Neuronal stem cell (in vitro differentiated cells): ENCODE data around the gene PHRF1.

Experiments used
- DNase-seq: peaks from one replicate; pipeline ENCODE4 v3.0.0-alpha.2; 2013; ENCODE audit warnings: low spot score
- H2AFZ ChIP-seq: one replicate; pipeline ENCODE4 v1.6.1; 2013; ENCODE audit warnings: mild to moderate bottlenecking, low read length, inconsistent platforms
- H2AK5ac ChIP-seq: 2 replicates; pipeline ENCODE4 v1.6.1; 2013; ENCODE audit warnings: low read depth, mild to moderate bottlenecking, inconsistent platforms, low read length, moderate library complexity, mixed read lengths
- H2BK120ac ChIP-seq: 2 replicates; pipeline ENCODE4 v1.6.1; 2013; ENCODE audit warnings: low read depth, mild to moderate bottlenecking, inconsistent platforms, low read length, moderate library complexity, mixed read lengths
- H2BK12ac ChIP-seq: one replicate; pipeline ENCODE4 v1.6.1; 2013; ENCODE audit warnings: low read length, inconsistent platforms
- H2BK15ac ChIP-seq: 2 replicates; pipeline ENCODE4 v1.6.1; 2013; ENCODE audit warnings: mild to moderate bottlenecking, low read length, inconsistent platforms, mixed read lengths
- H2BK5ac ChIP-seq: one replicate; pipeline ENCODE4 v1.6.1; 2013; ENCODE audit warnings: inconsistent platforms, mild to moderate bottlenecking, low read length, moderate library complexity
- H3K14ac ChIP-seq: one replicate; pipeline ENCODE4 v1.6.1; 2013; ENCODE audit warnings: low read length, inconsistent platforms
- H3K18ac ChIP-seq: 2 replicates; pipeline ENCODE4 v1.6.1; 2013; ENCODE audit warnings: low read length, inconsistent platforms
- H3K23ac ChIP-seq: 2 replicates; pipeline ENCODE4 v1.6.1; 2013; ENCODE audit warnings: low read depth, mild to moderate bottlenecking, mixed read lengths, low read length, inconsistent platforms; ENCODE audit not compliant: poor library complexity
- H3K27ac ChIP-seq: replicated peaks from 3 replicates; pipeline ENCODE4 v1.5.1; 2013; ENCODE audit warnings: low read length, inconsistent platforms
- H3K27me3 ChIP-seq, 3 experiments: 2 replicates each; pipeline ENCODE4 v1.6.1; 2013; ENCODE audit warnings: low read length in 3 of 3, mild to moderate bottlenecking in 2 of 3, inconsistent platforms in 1 of 3, low read depth in 1 of 3, mixed read lengths in 1 of 3, moderate library complexity in 1 of 3; ENCODE audit not compliant: control insufficient read depth in 3 of 3, insufficient read depth in 3 of 3
- H3K36me3 ChIP-seq, 2 donors: replicated peaks in 1 of 2; 2 replicates each; pipeline ENCODE4 v1.6.1; 2013; ENCODE audit warnings: low read length in 2 of 2; ENCODE audit not compliant: control insufficient read depth in 2 of 2, insufficient read depth in 2 of 2
- H3K4ac ChIP-seq: 2 replicates; pipeline ENCODE4 v1.6.1; 2013; ENCODE audit warnings: inconsistent platforms, mild to moderate bottlenecking, low read length, moderate library complexity
- H3K4me1 ChIP-seq, 2 donors: 1 replicate in 1 of 2; 2 replicates in 1 of 2; pipeline ENCODE4 v1.6.1; 2013; ENCODE audit warnings: low read length in 2 of 2, low read depth in 1 of 2; ENCODE audit not compliant: control insufficient read depth in 2 of 2, insufficient read depth in 1 of 2
- H3K4me2 ChIP-seq: one replicate; pipeline ENCODE4 v1.6.1; 2013; ENCODE audit warnings: mild to moderate bottlenecking, low read length, inconsistent platforms; ENCODE audit not compliant: insufficient read depth, poor library complexity, severe bottlenecking
- H3K4me3 ChIP-seq, 2 donors: 2 replicates each; pipeline ENCODE4 v1.5.1; 2013; ENCODE audit warnings: low read length in 2 of 2, mild to moderate bottlenecking in 2 of 2, inconsistent platforms in 1 of 2, moderate library complexity in 1 of 2
- H3K79me1 ChIP-seq: one replicate; pipeline ENCODE4 v1.6.1; 2013; ENCODE audit warnings: low read depth, mild to moderate bottlenecking, inconsistent platforms, low read length, moderate library complexity
- H3K9ac ChIP-seq: one replicate; pipeline ENCODE4 v1.6.1; 2013; ENCODE audit warnings: mild to moderate bottlenecking, low read depth, low read length, inconsistent platforms; ENCODE audit not compliant: poor library complexity
- H3K9me3 ChIP-seq, 2 donors: replicated peaks in 1 of 2; 2 replicates each; pipeline versions ENCODE3 to v1.6.1; 2013; ENCODE audit warnings: low read length in 2 of 2, mild to moderate bottlenecking in 2 of 2, inconsistent platforms in 1 of 2, low read depth in 1 of 2, mixed read lengths in 1 of 2, moderate library complexity in 1 of 2; ENCODE audit not compliant: control insufficient read depth in 2 of 2, insufficient read depth in 1 of 2
- H4K8ac ChIP-seq: one replicate; pipeline ENCODE4 v1.6.1; 2013; ENCODE audit warnings: low read depth, mild to moderate bottlenecking, inconsistent platforms, low read length, moderate library complexity
- H4K91ac ChIP-seq: one replicate; pipeline ENCODE4 v1.6.1; 2013; ENCODE audit warnings: low read length, low read depth, mild to moderate bottlenecking, inconsistent platforms; ENCODE audit not compliant: poor library complexity
- WGBS, 2 donors: extraction: QIAGEN DNeasy Blood & Tissue Kit; methylation state at CpG; one replicate each; pipeline ENCODE4 v1.1.7; 2013; ENCODE audit warnings: missing lambda C conversion rate in 2 of 2, mixed read lengths in 1 of 2; ENCODE audit not compliant: insufficient read length in 2 of 2, insufficient replicate concordance in 1 of 2; ENCODE audit errors: extremely low coverage in 2 of 2; 5-methylcytosine and 5-hydroxymethylcytosine counted together

The PHRF1 gene

GRCh38 chr11:614623-615503 is 38.6 kb downstream of the PHRF1 start:
- Histone ChIP-seq H3K18ac (peak overlapping the region; percentile 92), H3K79me1 (peaks cover 21% of the 10 kb centered on the region), H3K4ac (no peak overlapping the region), H2AK5ac (peak overlapping the region; percentile 93), H2BK120ac (no peak overlapping the region), H3K4me3 (peak overlapping the region; percentile 74 to 86), H3K36me3 (peaks cover 29 to 45% of the 10 kb centered on the region in 2 donors), H4K8ac (no peak overlapping the region), H2AFZ (peak overlapping the region; percentile 97), H3K23ac (peak overlapping the region; percentile 26), H3K9me3 (no peaks in the 10 kb centered on the region), H2BK15ac (peak overlapping the region; percentile 9), H3K9ac (peak overlapping the region; percentile 78), H3K27ac (no peak overlapping the region), H2BK5ac (peak overlapping the region; percentile 82), H2BK12ac (no peak overlapping the region), H3K4me1 (peaks cover 3 to 7% of the 10 kb centered on the region in 2 donors), H3K4me2 (peak overlapping the region; percentile 81), H4K91ac (no peak overlapping the region), H3K27me3 (peaks cover 0 to 2% (median 0%) of the 10 kb centered on the region in 3 experiments), H3K14ac (peak overlapping the region; percentile 12)
- WGBS, 2 donors, result no CpG with 5 or more reads among the region's 68 CpGs
- no peak for DNase-seq

GRCh38 chr11:615504-616319 is 39.4 kb downstream of the PHRF1 start, which contains the start of gene IRF7:
Gene IRF7 (minus strand): TSS chr11:615950. CDS start chr11:615364, 586 bp downstream.
- Histone ChIP-seq H3K79me1 (peaks cover 18% of the 10 kb centered on the region), H3K4ac (no peak within 1 kb of the TSS), H4K91ac (no peak within 1 kb of the TSS), H3K9ac (peak within 1 kb of the TSS; percentile 78), H2AFZ (peak within 1 kb of the TSS; percentile 97), H3K18ac (peak within 1 kb of the TSS; percentile 94), H3K9me3 (no peaks in the 10 kb centered on the region), H3K4me1 (peaks cover 3 to 7% of the 10 kb centered on the region in 2 donors), H2BK5ac (peak within 1 kb of the TSS; percentile 82), H3K4me2 (peak within 1 kb of the TSS; percentile 81), H2BK120ac (no peak within 1 kb of the TSS), H4K8ac (no peak within 1 kb of the TSS), H3K23ac (peak within 1 kb of the TSS; percentile 26), H2BK15ac (peak within 1 kb of the TSS; percentile 55), H3K4me3 (peak within 1 kb of the TSS; percentile 74 to 86), H3K14ac (peak within 1 kb of the TSS; percentile 12), H3K27me3 (peaks cover 0 to 2% (median 0%) of the 10 kb centered on the region in 3 experiments), H3K36me3 (peaks cover 22 to 37% of the 10 kb centered on the region in 2 donors), H2AK5ac (peak within 1 kb of the TSS; percentile 93), H3K27ac (peak within 1 kb of the TSS; percentile 58), H2BK12ac (no peak within 1 kb of the TSS)
- no CpG with 5 or more reads among the region's 66 CpGs for WGBS, 2 donors
- DNase-seq, result peak; percentile 77

DNA sequence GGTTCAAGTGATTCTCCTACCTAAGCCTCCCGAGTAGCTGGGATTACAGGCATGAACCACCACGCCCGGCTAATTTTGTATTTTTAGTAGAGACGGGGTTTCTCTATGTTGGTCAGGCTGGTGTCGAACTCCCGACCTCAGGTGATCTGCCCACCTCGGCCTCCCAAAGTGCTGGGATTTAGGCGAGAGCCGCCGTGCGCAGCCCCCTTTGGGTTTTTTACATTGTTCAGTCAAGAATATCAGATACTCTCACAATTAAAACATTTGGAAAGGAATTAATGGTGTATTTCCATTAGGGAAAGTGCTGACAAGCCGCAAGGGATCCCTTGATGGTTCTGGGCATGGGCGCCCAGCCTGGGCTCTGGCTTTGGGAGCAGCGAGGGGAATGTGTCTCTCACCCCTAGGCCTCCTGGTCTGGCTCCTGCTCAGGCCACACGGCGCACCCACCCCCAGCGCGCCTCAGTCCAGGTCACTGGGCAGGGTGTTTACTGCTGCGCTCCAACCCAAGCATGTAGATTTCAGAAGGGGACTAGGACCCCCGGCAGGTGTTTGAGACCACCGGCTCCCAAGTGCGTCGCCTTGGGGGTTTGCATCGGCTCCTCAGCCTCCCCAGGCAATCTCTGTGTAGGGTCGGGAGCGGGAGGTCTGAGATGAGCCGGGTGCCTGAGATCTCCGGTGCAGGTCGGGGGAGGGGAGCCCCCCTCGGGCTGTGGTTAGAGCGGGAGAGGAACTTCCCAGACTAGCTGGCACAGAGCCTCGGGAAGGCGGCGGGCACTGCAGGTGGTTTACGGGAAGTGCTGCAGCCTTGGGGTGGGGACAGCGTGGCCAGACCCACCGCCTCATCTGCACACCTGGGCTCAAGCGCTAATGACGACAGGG is 40.3 kb downstream of the PHRF1 start:
- no peak for DNase-seq
- Histone ChIP-seq H3K9me3 (no peaks in the 10 kb centered on the region), H4K8ac (no peak overlapping the region), H3K4ac (no peak overlapping the region), H2BK15ac (no peak overlapping the region), H3K79me1 (peaks cover 16% of the 10 kb centered on the region), H2AK5ac (peak overlapping the region; percentile 19), H3K4me3 (peak overlapping the region in 1 of 2 donors; percentile 74), H3K36me3 (peaks cover 13 to 28% of the 10 kb centered on the region in 2 donors), H4K91ac (no peak overlapping the region), H2AFZ (peak overlapping the region; percentile 97), H2BK120ac (no peak overlapping the region), H2BK12ac (no peak overlapping the region), H3K27me3 (no peaks in the 10 kb centered on the region), H3K4me1 (peaks cover 3 to 7% of the 10 kb centered on the region in 2 donors), H3K18ac (peak overlapping the region; percentile 48), H3K23ac (peak overlapping the region; percentile 65), H3K4me2 (peak overlapping the region; percentile 81), H3K14ac (peak overlapping the region; percentile 56), H3K9ac (no peak overlapping the region), H3K27ac (no peak overlapping the region), H2BK5ac (no peak overlapping the region)
- no CpG with 5 or more reads among the region's 39 CpGs for WGBS, 2 donors
